Measurements from ENCODE around the gene GRK4.

DNA sequence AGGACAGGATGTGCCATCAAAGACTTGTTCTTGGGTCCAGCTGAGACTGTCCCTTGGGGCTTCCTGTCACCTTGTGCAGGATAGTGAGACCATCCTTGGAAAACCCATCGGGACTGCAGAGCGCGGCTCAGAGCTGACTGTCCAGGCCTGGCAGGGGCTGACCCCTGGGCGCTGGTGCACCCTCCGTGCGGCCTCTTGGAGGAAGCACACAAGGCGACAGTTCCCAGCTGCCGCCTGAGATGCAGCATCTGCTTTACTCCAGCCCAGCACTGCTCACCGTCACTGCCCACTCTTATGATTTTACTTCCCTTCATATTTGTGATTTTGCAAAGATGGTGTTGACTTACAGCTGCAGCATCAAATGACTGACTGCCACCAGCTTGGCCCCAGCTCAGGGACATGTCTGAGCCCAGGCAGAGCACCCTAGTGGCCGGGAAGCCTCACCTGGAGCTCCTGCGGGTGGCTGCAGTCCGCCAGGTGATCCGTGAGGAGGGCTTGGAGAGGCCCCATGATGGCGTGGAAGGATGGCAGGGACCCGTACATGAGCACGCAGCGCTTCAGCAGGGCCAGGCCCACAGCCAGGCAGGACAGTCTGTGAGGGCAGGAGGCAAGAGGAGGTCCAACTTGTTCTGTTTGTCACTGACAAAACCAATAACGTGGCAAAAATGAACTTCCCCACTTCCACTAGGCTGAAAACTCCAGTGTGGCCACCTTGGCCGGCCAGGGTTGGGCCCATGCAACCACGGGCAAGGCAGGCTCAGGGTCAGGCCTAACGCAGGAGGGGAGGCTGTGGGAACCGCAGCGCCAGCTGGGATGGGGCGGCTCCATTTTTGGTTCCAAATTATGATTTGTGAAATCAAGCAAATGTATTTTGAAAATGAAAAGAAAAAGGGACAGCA, 22.0 kb upstream of the GRK4 start:
- TF ChIP-seq, protein P1, sequence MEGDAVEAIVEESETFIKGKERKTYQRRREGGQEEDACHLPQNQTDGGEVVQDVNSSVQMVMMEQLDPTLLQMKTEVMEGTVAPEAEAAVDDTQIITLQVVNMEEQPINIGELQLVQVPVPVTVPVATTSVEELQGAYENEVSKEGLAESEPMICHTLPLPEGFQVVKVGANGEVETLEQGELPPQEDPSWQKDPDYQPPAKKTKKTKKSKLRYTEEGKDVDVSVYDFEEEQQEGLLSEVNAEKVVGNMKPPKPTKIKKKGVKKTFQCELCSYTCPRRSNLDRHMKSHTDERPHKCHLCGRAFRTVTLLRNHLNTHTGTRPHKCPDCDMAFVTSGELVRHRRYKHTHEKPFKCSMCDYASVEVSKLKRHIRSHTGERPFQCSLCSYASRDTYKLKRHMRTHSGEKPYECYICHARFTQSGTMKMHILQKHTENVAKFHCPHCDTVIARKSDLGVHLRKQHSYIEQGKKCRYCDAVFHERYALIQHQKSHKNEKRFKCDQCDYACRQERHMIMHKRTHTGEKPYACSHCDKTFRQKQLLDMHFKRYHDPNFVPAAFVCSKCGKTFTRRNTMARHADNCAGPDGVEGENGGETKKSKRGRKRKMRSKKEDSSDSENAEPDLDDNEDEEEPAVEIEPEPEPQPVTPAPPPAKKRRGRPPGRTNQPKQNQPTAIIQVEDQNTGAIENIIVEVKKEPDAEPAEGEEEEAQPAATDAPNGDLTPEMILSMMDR (IDR thresholded peaks at IDR 0.05), result no peak
- TF ChIP-seq EZH2phosphoT487 (IDR thresholded peaks at IDR 0.05), result no peak
